Liver (tissue), 9 donors: Measurements from ENCODE around the gene LEF1. TPM values are rescaled to one million over a fixed set of nuclear protein-coding genes. Genes with fewer than 3 reads are reported as not detected.

ENCODE experiments used
- DNase-seq: peaks from one replicate; pipeline ENCODE4 v3.0.0-alpha.2; 2017; ENCODE audit warnings: low spot score
- H3K27ac ChIP-seq, 2 donors: one replicate each; pipeline ENCODE4 v1.7.0; 2013; ENCODE audit warnings: inconsistent platforms in 2 of 2, low read length in 2 of 2, control low read depth in 1 of 2, low read depth in 1 of 2, mild to moderate bottlenecking in 1 of 2
- H3K27me3 ChIP-seq, 4 donors: one replicate each; pipeline versions ENCODE4 v1.6.1 to v1.7.0; 2013; ENCODE audit warnings: low read length in 3 of 4, inconsistent platforms in 1 of 4, mild to moderate bottlenecking in 1 of 4, moderate library complexity in 1 of 4; ENCODE audit not compliant: control insufficient read depth in 4 of 4, insufficient read depth in 4 of 4
- H3K36me3 ChIP-seq, 4 donors: one replicate each; pipeline versions ENCODE4 v1.6.1 to v1.7.0; 2013; ENCODE audit warnings: low read length in 3 of 4, mild to moderate bottlenecking in 3 of 4, low read depth in 1 of 4, moderate library complexity in 1 of 4; ENCODE audit not compliant: control insufficient read depth in 4 of 4, insufficient read depth in 3 of 4
- H3K4me1 ChIP-seq, 4 donors: one replicate each; pipeline versions ENCODE4 v1.6.1 to v1.7.0; 2013; ENCODE audit warnings: low read length in 3 of 4, mild to moderate bottlenecking in 3 of 4, moderate library complexity in 1 of 4; ENCODE audit not compliant: control insufficient read depth in 4 of 4, insufficient read depth in 4 of 4
- H3K4me3 ChIP-seq, 3 donors: one replicate each; pipeline versions ENCODE4 v1.6.1 to v1.7.0; 2013; ENCODE audit warnings: low read length in 3 of 3, control low read depth in 1 of 3, low read depth in 1 of 3, mild to moderate bottlenecking in 1 of 3
- H3K9ac ChIP-seq, 2 donors: one replicate each; pipeline ENCODE4 v1.7.0; 2013; ENCODE audit warnings: low read length in 2 of 2, mild to moderate bottlenecking in 2 of 2, moderate library complexity in 2 of 2, control low read depth in 1 of 2, low read depth in 1 of 2
- H3K9me3 ChIP-seq, 4 donors: one replicate each; pipeline versions ENCODE4 v1.6.1 to v1.7.0; 2013; ENCODE audit warnings: low read length in 3 of 4; ENCODE audit not compliant: control insufficient read depth in 4 of 4
- FOXA1 ChIP-seq: IDR thresholded peaks from 2 replicates; pipeline ENCODE4 v1.6.1; 2016; ENCODE audit warnings: antibody characterized with exemption
- FOXA2 ChIP-seq: IDR thresholded peaks from 2 replicates; pipeline ENCODE4 v1.6.1; 2016; ENCODE audit warnings: antibody characterized with exemption
- GABPA ChIP-seq, 2 donors: IDR thresholded peaks in 1 of 2; conservative IDR thresholded peaks in 1 of 2; 2 replicates each; pipeline ENCODE4 v1.6.1; 2016; ENCODE audit warnings: antibody characterized with exemption in 2 of 2, mild to moderate bottlenecking in 1 of 2, moderate library complexity in 1 of 2
- HNF4A ChIP-seq, 2 donors: conservative IDR thresholded peaks; 2 replicates each; pipeline ENCODE4 v1.6.1; 2016; ENCODE audit warnings: antibody characterized with exemption in 2 of 2, mild to moderate bottlenecking in 2 of 2
- HNF4G ChIP-seq: IDR thresholded peaks from 2 replicates; pipeline ENCODE4 v1.6.1; 2016; ENCODE audit warnings: antibody characterized with exemption
- JUND ChIP-seq, 2 donors: IDR thresholded peaks; 2 replicates each; pipeline ENCODE4 v1.6.1; 2016; ENCODE audit warnings: antibody characterized with exemption in 2 of 2
- NR2F2 ChIP-seq: IDR thresholded peaks from 2 replicates; pipeline ENCODE4 v1.6.1; 2016; ENCODE audit warnings: antibody characterized with exemption
- RXRA ChIP-seq, 2 donors: IDR thresholded peaks; 2 replicates each; pipeline ENCODE4 v1.6.1; 2017 to 2018; ENCODE audit warnings: antibody characterized with exemption in 2 of 2, mild to moderate bottlenecking in 1 of 2
- SP1 ChIP-seq: IDR thresholded peaks from 2 replicates; pipeline ENCODE4 v1.6.1; 2018; ENCODE audit warnings: antibody characterized with exemption, mild to moderate bottlenecking
- TAF1 ChIP-seq: conservative IDR thresholded peaks from 2 replicates; pipeline ENCODE4 v1.6.1; 2016; ENCODE audit warnings: antibody characterized with exemption, mild to moderate bottlenecking
- YY1 ChIP-seq: IDR thresholded peaks from 2 replicates; pipeline ENCODE4 v1.6.1; 2016; ENCODE audit warnings: antibody characterized with exemption, mild to moderate bottlenecking
- WGBS: extraction: QIAGEN DNeasy Blood & Tissue Kit; methylation state at CpG from one replicate; pipeline ENCODE4 v1.1.7; 2013; 5-methylcytosine and 5-hydroxymethylcytosine counted together
- polyA plus RNA-seq, 2 donors: library from polyadenylated mRNA; stranded (reverse) in 1 of 2; unstranded in 1 of 2; fragments of 200-250 nt in 1 of 2; fragments of >200 nt in 1 of 2; fragmentation: Nextera tagmentation in 1 of 2; extraction: Ambion mirVana in 1 of 2; gene quantifications; one replicate each; pipeline versions ENCODE4 v1.2.1 to v1.2.3, GENCODE V29; 2013 to 2015
- total RNA-seq, 2 donors: library from RNA; depleted of rRNA; stranded (reverse); fragments of >200 nt; gene quantifications; one replicate each; pipeline ENCODE4 v1.2.3, GENCODE V29; 2014
- TF ChIP-seq, protein P1 (sequence below): IDR thresholded peaks from 2 replicates; pipeline ENCODE4 v1.6.1; 2016; ENCODE audit warnings: antibody characterized with exemption
- TF ChIP-seq, protein P2 (sequence below): fragments of 150-350 bp; IDR thresholded peaks from 2 replicates; pipeline ENCODE4 v1.5.1; 2017; ENCODE audit warnings: improper control_type of control experiment, low read depth, low read length; ENCODE audit not compliant: missing input control
- TF ChIP-seq, protein P3 (sequence below): IDR thresholded peaks from 2 replicates; pipeline ENCODE4 v1.6.1; 2016; ENCODE audit warnings: antibody characterized with exemption
- TF ChIP-seq, protein P4 (sequence below): IDR thresholded peaks from 2 replicates; pipeline ENCODE4 v1.6.1; 2016; ENCODE audit warnings: antibody characterized with exemption, mild to moderate bottlenecking
- TF ChIP-seq, protein P5 (sequence below): IDR thresholded peaks from 2 replicates; pipeline ENCODE4 v1.6.1; 2016; ENCODE audit warnings: antibody characterized with exemption
- donor health status: healthy.
- donor health status: healthy.
- donor health status: healthy.
- donor health status: healthy.
- donor health status: healthy.

LEF1 gene
- total and polyA plus RNA-seq, 4 donors: 0.22 to 6.4 (median 0.46) TPM

DNA sequence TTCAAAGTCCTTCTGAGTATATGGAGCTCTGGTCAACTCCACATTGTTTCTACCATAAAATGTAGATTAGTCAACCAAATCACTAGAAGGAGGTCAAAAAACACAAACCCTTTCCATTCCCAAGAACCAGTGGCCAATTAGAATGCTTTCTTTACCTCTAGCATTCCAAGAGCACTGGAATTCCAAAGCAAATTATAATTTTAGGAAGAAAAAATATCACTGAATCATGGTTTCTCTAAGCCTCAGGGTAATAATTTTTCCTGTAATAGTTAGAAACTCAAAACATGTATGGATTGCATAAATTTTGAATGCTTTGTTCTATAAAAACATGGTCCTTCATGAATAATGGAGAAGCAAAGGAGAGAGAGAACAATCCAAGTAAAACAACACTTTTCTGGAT lies 39.5 kb downstream of the LEF1 start (continued):
- TF ChIP-seq, protein P1, sequence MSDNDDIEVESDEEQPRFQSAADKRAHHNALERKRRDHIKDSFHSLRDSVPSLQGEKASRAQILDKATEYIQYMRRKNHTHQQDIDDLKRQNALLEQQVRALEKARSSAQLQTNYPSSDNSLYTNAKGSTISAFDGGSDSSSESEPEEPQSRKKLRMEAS: no peak
- no peak for TF ChIP-seq FOXA2
- no peak for TF ChIP-seq HNF4A (conservative IDR thresholded peaks at IDR 0.05)
- TF ChIP-seq SP1: no peak
- no peak for TF ChIP-seq JUND (IDR thresholded peaks at IDR 0.05)
- TF ChIP-seq, protein P2, sequence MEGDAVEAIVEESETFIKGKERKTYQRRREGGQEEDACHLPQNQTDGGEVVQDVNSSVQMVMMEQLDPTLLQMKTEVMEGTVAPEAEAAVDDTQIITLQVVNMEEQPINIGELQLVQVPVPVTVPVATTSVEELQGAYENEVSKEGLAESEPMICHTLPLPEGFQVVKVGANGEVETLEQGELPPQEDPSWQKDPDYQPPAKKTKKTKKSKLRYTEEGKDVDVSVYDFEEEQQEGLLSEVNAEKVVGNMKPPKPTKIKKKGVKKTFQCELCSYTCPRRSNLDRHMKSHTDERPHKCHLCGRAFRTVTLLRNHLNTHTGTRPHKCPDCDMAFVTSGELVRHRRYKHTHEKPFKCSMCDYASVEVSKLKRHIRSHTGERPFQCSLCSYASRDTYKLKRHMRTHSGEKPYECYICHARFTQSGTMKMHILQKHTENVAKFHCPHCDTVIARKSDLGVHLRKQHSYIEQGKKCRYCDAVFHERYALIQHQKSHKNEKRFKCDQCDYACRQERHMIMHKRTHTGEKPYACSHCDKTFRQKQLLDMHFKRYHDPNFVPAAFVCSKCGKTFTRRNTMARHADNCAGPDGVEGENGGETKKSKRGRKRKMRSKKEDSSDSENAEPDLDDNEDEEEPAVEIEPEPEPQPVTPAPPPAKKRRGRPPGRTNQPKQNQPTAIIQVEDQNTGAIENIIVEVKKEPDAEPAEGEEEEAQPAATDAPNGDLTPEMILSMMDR: no peak

DNA sequence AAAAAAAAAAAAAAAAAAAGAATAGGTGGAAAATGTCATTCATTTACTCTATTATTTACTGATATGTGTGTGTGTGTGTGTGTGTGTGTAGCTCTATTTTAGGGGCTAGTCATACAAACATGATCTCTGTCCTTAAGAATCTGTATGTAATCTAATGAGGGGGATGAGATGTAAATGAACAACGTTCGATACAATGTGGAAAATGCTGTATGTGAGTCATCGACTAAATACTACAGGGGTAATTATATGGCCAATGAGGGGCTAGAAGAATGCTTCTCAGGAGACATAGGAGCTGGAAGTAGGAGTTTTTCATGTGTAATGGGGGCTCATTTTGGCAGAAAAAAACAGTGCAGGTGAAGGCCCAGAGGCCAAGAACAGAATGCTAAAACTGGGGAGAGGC lies 41.9 kb downstream of the LEF1 start:
- Histone ChIP-seq H3K27me3 (no peaks in the 10 kb centered on the region), H3K4me3 (no peak overlapping the region), H3K36me3 (no peaks in the 10 kb centered on the region), H3K27ac (no peak overlapping the region), H3K4me1 (no peaks in the 10 kb centered on the region), H3K9me3 (no peaks in the 10 kb centered on the region), H3K9ac (no peak overlapping the region)
- no peak for TF ChIP-seq YY1
- TF ChIP-seq SP1: no peak
- no peak for TF ChIP-seq NR2F2
- no peak for TF ChIP-seq JUND (IDR thresholded peaks at IDR 0.05)
- TF ChIP-seq, protein P1: no peak
- no peak for TF ChIP-seq HNF4G
- TF ChIP-seq RXRA (IDR thresholded peaks at IDR 0.05): no peak
- no peak for TF ChIP-seq GABPA (IDR thresholded peaks at IDR 0.05 in 1 of 2, conservative IDR thresholded peaks at IDR 0.05 in 1 of 2)
- TF ChIP-seq, protein P3, sequence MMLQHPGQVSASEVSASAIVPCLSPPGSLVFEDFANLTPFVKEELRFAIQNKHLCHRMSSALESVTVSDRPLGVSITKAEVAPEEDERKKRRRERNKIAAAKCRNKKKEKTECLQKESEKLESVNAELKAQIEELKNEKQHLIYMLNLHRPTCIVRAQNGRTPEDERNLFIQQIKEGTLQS: no peak
- TF ChIP-seq, protein P2: no peak
- no peak for TF ChIP-seq TAF1
- no peak for TF ChIP-seq FOXA1
- TF ChIP-seq FOXA2: no peak
- WGBS: 94% methylated on average over 3 of the region's 3 CpGs
- no peak for DNase-seq

DNA sequence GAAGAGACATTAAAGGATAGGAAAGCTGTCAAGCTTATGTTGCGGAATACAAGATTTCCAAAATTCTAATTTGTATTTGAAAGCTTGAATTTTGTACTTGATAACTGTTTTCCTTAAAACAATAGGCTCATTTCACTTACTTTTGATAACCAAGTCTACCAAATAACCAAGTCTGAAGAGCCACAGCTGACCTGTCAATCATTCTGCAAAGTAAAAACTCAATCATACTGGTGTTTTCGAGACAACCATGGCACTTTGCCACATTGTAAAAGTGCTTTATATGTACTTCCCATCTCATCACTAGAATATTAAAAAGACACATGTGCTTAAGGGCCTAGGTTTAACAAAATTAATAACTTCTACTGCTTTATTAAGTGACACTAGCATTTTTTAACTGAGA lies 47.9 kb downstream of the LEF1 start:
- no peak overlapping the region for H3K4me3 ChIP-seq
- 95% methylated on average over 2 of the region's 2 CpGs for WGBS
- no peak for DNase-seq
- TF ChIP-seq, protein P1: no peak
- TF ChIP-seq, protein P3: no peak
- TF ChIP-seq JUND (IDR thresholded peaks at IDR 0.05): no peak
- TF ChIP-seq, protein P4, sequence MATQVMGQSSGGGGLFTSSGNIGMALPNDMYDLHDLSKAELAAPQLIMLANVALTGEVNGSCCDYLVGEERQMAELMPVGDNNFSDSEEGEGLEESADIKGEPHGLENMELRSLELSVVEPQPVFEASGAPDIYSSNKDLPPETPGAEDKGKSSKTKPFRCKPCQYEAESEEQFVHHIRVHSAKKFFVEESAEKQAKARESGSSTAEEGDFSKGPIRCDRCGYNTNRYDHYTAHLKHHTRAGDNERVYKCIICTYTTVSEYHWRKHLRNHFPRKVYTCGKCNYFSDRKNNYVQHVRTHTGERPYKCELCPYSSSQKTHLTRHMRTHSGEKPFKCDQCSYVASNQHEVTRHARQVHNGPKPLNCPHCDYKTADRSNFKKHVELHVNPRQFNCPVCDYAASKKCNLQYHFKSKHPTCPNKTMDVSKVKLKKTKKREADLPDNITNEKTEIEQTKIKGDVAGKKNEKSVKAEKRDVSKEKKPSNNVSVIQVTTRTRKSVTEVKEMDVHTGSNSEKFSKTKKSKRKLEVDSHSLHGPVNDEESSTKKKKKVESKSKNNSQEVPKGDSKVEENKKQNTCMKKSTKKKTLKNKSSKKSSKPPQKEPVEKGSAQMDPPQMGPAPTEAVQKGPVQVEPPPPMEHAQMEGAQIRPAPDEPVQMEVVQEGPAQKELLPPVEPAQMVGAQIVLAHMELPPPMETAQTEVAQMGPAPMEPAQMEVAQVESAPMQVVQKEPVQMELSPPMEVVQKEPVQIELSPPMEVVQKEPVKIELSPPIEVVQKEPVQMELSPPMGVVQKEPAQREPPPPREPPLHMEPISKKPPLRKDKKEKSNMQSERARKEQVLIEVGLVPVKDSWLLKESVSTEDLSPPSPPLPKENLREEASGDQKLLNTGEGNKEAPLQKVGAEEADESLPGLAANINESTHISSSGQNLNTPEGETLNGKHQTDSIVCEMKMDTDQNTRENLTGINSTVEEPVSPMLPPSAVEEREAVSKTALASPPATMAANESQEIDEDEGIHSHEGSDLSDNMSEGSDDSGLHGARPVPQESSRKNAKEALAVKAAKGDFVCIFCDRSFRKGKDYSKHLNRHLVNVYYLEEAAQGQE: no peak
- TF ChIP-seq, protein P2: no peak
- TF ChIP-seq YY1: no peak
- TF ChIP-seq, protein P5, sequence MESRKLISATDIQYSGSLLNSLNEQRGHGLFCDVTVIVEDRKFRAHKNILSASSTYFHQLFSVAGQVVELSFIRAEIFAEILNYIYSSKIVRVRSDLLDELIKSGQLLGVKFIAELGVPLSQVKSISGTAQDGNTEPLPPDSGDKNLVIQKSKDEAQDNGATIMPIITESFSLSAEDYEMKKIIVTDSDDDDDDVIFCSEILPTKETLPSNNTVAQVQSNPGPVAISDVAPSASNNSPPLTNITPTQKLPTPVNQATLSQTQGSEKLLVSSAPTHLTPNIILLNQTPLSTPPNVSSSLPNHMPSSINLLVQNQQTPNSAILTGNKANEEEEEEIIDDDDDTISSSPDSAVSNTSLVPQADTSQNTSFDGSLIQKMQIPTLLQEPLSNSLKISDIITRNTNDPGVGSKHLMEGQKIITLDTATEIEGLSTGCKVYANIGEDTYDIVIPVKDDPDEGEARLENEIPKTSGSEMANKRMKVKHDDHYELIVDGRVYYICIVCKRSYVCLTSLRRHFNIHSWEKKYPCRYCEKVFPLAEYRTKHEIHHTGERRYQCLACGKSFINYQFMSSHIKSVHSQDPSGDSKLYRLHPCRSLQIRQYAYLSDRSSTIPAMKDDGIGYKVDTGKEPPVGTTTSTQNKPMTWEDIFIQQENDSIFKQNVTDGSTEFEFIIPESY: no peak
- no peak for TF ChIP-seq SP1

More for the DNA sequence above, 47.9 kb downstream of the LEF1 start:
- Histone ChIP-seq H3K4me1 (no peaks in the 10 kb centered on the region), H3K27me3 (peaks cover 0 to 3% (median 0%) of the 10 kb centered on the region in 4 donors), H3K36me3 (no peaks in the 10 kb centered on the region), H3K27ac (no peak overlapping the region), H3K9ac (no peak overlapping the region), H3K9me3 (no peaks in the 10 kb centered on the region)
